ENCODE data around the gene APOBEC3H.
A peak's percentile ranks its signal among the peaks of the same experiment; 100 is the strongest.

APOBEC3H gene

GRCh38 chr22:39152511-39153219, 55.6 kb downstream of the APOBEC3H start, which contains the start of gene CBX7:
Gene CBX7, minus strand, starts transcription at chr22:39152680. Its CDS starts 236 bp downstream, at chr22:39152444.
- DNase-seq (ENCODE audit: low read depth in 4 of 4, low spot score in 1 of 4) = peak; percentile 67 to 96 (median 82)

- DNase-seq (ENCODE audit: low read depth in 4 of 4, low spot score in 1 of 4) = no peak
Measured at GRCh38 chr22:39153220-39153717, 56.2 kb downstream of the APOBEC3H start.
